ENCODE data around the gene STK32B. TPM values are rescaled to one million over a fixed set of nuclear protein-coding genes. Genes with fewer than 3 reads are reported as not detected.
"Not testable (repeated sequence)": the region's sequence is repeated elsewhere in the genome, so short reads cannot be mapped to it uniquely, and the experiment has no call there.

The STK32B gene
- total RNA-seq, 2 donors from 2014 or later = 0.52 to 1.4 TPM

GRCh38 chr4:5276475-5277075, 225.3 kb downstream of the STK32B start:
- DNase-seq (no peak), ATAC-seq (no peak)
- intact Hi-C loops (cut with DNase I) = no loop called here

GRCh38 chr4:5277079-5277478, 225.8 kb downstream of the STK32B start:
- ATAC-seq = no peak
- intact Hi-C loops (cut with DNase I) = no loop called here

GRCh38 chr4:5278213-5278612, 226.9 kb downstream of the STK32B start:
- ATAC-seq (no peak), DNase-seq (no peak)
- intact Hi-C loops (cut with DNase I) = no loop called here

More at GRCh38 chr4:5277079-5277478, 225.8 kb downstream of the STK32B start:
- no peak for DNase-seq

- DNase-seq; intact Hi-C loops (cut with DNase I); ATAC-seq: not testable (repeated sequence)
Measured at GRCh38 chr4:5280069-5280468, 228.8 kb downstream of the STK32B start.

GRCh38 chr4:5280828-5281227, 229.5 kb downstream of the STK32B start:
- DNase-seq (no peak), ATAC-seq (no peak)
- intact Hi-C loops (cut with DNase I) = no loop called here

- DNase-seq (no peak), ATAC-seq (no peak)
- intact Hi-C loops (cut with DNase I) = no loop called here
Measured at GRCh38 chr4:5283837-5284236, 232.6 kb downstream of the STK32B start.

GRCh38 chr4:5284517-5284916, 233.2 kb downstream of the STK32B start:
- ATAC-seq (no peak), DNase-seq (no peak)
- intact Hi-C loops (cut with DNase I) = no loop called here

- intact Hi-C loops (cut with DNase I) = no loop called here
- no peak for DNase-seq
- ATAC-seq = no peak
Measured at GRCh38 chr4:5292101-5292500, 240.8 kb downstream of the STK32B start.

- intact Hi-C loops (cut with DNase I); ATAC-seq; DNase-seq: not testable (repeated sequence)
Measured at GRCh38 chr4:5298000-5298787, 246.9 kb downstream of the STK32B start.

- intact Hi-C loops (cut with DNase I) = no loop called here
- DNase-seq (no peak), ATAC-seq (no peak)
Measured at GRCh38 chr4:5300283-5300682, 249.0 kb downstream of the STK32B start.

GRCh38 chr4:5307928-5308327, 256.6 kb downstream of the STK32B start:
- intact Hi-C loops (cut with DNase I) = no loop called here
- DNase-seq (no peak), ATAC-seq (no peak)

GRCh38 chr4:5322321-5322720, 271.0 kb downstream of the STK32B start:
- intact Hi-C loops (cut with DNase I) = no loop called here
- DNase-seq (no peak), ATAC-seq (no peak)

- intact Hi-C loops (cut with DNase I) = no loop called here
Measured at GRCh38 chr4:5330339-5330989, 279.2 kb downstream of the STK32B start.

GRCh38 chr4:5337731-5338130, 286.5 kb downstream of the STK32B start:
- ATAC-seq (no peak), DNase-seq (no peak)
- intact Hi-C loops (cut with DNase I) = no loop called here

More at GRCh38 chr4:5330339-5330989, 279.2 kb downstream of the STK32B start:
- DNase-seq = no peak
- no peak for ATAC-seq

GRCh38 chr4:5338531-5338930, 287.3 kb downstream of the STK32B start:
- no peak for ATAC-seq
- intact Hi-C loops (cut with DNase I) = no loop called here
- no peak for DNase-seq

GRCh38 chr4:5340991-5341451, 289.7 kb downstream of the STK32B start:
- intact Hi-C loops (cut with DNase I) = no loop called here
- ATAC-seq (no peak), DNase-seq (no peak)

- ATAC-seq = no peak
- no peak for DNase-seq
- intact Hi-C loops (cut with DNase I) = no loop called here
Measured at GRCh38 chr4:5341526-5341925, 290.2 kb downstream of the STK32B start.

GRCh38 chr4:5355846-5356245, 304.6 kb downstream of the STK32B start:
- DNase-seq (no peak), ATAC-seq (no peak)
- intact Hi-C loops (cut with DNase I) = no loop called here

- DNase-seq (no peak), ATAC-seq (no peak)
- intact Hi-C loops (cut with DNase I) = no loop called here
Measured at GRCh38 chr4:5357870-5358269, 306.6 kb downstream of the STK32B start.

- DNase-seq (no peak), ATAC-seq (no peak)
- intact Hi-C loops (cut with DNase I) = no loop called here
Measured at GRCh38 chr4:5361968-5362367, 310.7 kb downstream of the STK32B start.
